ENCODE results near the gene CSPG4. TPM values are rescaled to one million over a fixed set of nuclear protein-coding genes. Genes with fewer than 3 reads are reported as not detected.

Gene CSPG4
- total and polyA plus RNA-seq, 10 of the 15 experiments (the other 5 are each of a cell fraction or from before 2014, with no cell fraction given) = 0.02 to 2.2 (median 0.76) TPM

DNA sequence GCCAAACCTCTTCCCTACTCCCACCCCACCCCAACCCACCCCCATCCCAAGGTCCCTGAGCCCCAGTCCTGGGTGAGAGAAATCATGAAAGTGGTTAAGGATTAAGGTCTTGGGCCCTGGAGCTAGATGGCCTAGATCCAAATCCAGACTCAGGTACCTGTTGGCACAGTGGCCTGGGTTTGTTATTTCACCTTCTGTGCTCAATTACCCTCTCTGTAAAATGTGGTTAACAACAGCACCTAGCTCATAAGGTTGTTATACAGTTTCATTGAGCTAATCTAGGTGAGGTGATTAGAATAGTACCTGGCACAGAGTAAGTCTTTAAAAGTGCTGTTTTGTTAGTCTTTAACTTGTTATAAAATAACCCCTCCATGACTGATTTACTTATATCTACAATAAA lies 80.7 kb downstream of the CSPG4 start:
- no peak for DNase-seq (ENCODE audit: low read depth, low spot score)
- H3K27me3 ChIP-seq (replicated peaks in 1 of 2; ENCODE audit: control insufficient read depth in 2 of 2, insufficient read depth in 2 of 2, low read length in 1 of 2) = no peaks in the 10 kb centered on the region
- no peak; the same call in 2 of the 3 replicates for ATAC-seq
- H3K9ac ChIP-seq (ENCODE audit: control insufficient read depth, insufficient read depth, low read length) = no peak overlapping the region
- H3K4me2 ChIP-seq (ENCODE audit: control insufficient read depth, insufficient read depth) = no peak overlapping the region
- no TSS peak for BruUV-seq (replicated peaks)
- intact Hi-C loops (cut with micrococcal nuclease; ENCODE audit: unreplicated experiment) = no loop called here
- no peaks in the 10 kb centered on the region for H4K20me1 ChIP-seq (ENCODE audit: control insufficient read depth, insufficient read depth)
- H3K27ac ChIP-seq (ENCODE audit: control insufficient read depth, insufficient read depth) = no peak overlapping the region
- POLR2A ChIA-PET = no interaction called here
- peaks cover under 1% of the 10 kb centered on the region for H3K79me2 ChIP-seq (ENCODE audit: control insufficient read depth, insufficient read depth, low read length)
- TF ChIP-seq TCF12 (IDR thresholded peaks at IDR 0.05; ENCODE audit: low read depth, low read length) (no peak), IKZF1 (conservative IDR thresholded peaks at IDR 0.05) (no peak), CEBPB (IDR thresholded peaks at IDR 0.05; ENCODE audit: borderline replicate concordance in 1 of 2, low read depth in 2 of 2, low read length in 2 of 2) (no peak), TBL1XR1 (IDR thresholded peaks at IDR 0.05; ENCODE audit: low read depth, low read length) (no peak), HDAC2 (IDR thresholded peaks at IDR 0.05) (no peak), BHLHE40 (IDR thresholded peaks at IDR 0.05; ENCODE audit: borderline replicate concordance in 1 of 2, low read depth in 2 of 2, low read length in 1 of 2) (no peak), CHD1 (IDR thresholded peaks at IDR 0.05; ENCODE audit: low read depth, low read length) (no peak), JUND (IDR thresholded peaks at IDR 0.05; ENCODE audit: low read depth, low read length) (no peak), ZNF384 (IDR thresholded peaks at IDR 0.05; ENCODE audit: borderline replicate concordance, low read depth, low read length) (no peak), SIX5 (IDR thresholded peaks at IDR 0.05; ENCODE audit: low read depth, low read length, severe bottlenecking) (no peak), POLR2A (IDR thresholded peaks at IDR 0.05; ENCODE audit: low read depth, low read length) (no peak), CREB1 (IDR thresholded peaks at IDR 0.05; ENCODE audit: low read depth) (no peak), CBX3 (IDR thresholded peaks at IDR 0.05; ENCODE audit: borderline replicate concordance, low read depth) (no peak), SUPT20H (IDR thresholded peaks at IDR 0.05; ENCODE audit: borderline replicate concordance, control insufficient read depth, low read depth, low read length) (no peak), MYC (IDR thresholded peaks at IDR 0.05; ENCODE audit: insufficient read depth, insufficient read length, insufficient replicate concordance, low read length, severe bottlenecking) (no peak), STAT3 (IDR thresholded peaks at IDR 0.05; ENCODE audit: low read depth, low read length) (no peak), EGR1 (IDR thresholded peaks at IDR 0.05; ENCODE audit: borderline replicate concordance in 1 of 2, low read depth in 2 of 2, low read length in 2 of 2) (no peak), ZNF24 (IDR thresholded peaks at IDR 0.05) (no peak), KAT2A (conservative IDR thresholded peaks at IDR 0.05; ENCODE audit: control insufficient read depth, low read depth, low read length) (no peak)
- TF ChIP-seq, protein P1, sequence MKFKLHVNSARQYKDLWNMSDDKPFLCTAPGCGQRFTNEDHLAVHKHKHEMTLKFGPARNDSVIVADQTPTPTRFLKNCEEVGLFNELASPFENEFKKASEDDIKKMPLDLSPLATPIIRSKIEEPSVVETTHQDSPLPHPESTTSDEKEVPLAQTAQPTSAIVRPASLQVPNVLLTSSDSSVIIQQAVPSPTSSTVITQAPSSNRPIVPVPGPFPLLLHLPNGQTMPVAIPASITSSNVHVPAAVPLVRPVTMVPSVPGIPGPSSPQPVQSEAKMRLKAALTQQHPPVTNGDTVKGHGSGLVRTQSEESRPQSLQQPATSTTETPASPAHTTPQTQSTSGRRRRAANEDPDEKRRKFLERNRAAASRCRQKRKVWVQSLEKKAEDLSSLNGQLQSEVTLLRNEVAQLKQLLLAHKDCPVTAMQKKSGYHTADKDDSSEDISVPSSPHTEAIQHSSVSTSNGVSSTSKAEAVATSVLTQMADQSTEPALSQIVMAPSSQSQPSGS (IDR thresholded peaks at IDR 0.05; ENCODE audit: low read length) = no peak
- in situ Hi-C loops (cut with MboI) = no loop called here
- H2AFZ ChIP-seq (ENCODE audit: control insufficient read depth, low read depth, low read length) = no peak overlapping the region
- no peaks in the 10 kb centered on the region for H3K9me3 ChIP-seq (replicated peaks; ENCODE audit: control insufficient read depth, insufficient read depth, low read length)
- H3K36me3 ChIP-seq (ENCODE audit: control insufficient read depth in 2 of 2, insufficient read depth in 2 of 2, low read length in 1 of 2) = no peaks in the 10 kb centered on the region
- CTCF ChIA-PET = interaction anchor here (0.6 to 1.4 kb wide), 2 partner anchors 8 to 264 kb away, joined by 3 read pairs; partner anchors contain the start of gene IMP3
- SMC1A ChIA-PET (ENCODE audit: uncharacterized antibody, unreplicated experiment) = no interaction called here
- RAD21 ChIA-PET (ENCODE audit: unreplicated experiment) = interaction anchor here (0.8 to 2.0 kb wide), 2 partner anchors 10 to 264 kb away, joined by 3 to 5 read pairs; partner anchors contain the start of gene MAN2C1
- no peak overlapping the region for H3K4me3 ChIP-seq
- no peaks in the 10 kb centered on the region for H3K4me1 ChIP-seq (ENCODE audit: control insufficient read depth, insufficient read depth, low read length)
- no peak for FAIRE-seq
